Stromal cell of bone marrow (primary cell): ENCODE measurements around the gene RBBP6.
A peak's percentile ranks its signal among the peaks of the same experiment; 100 is the strongest.
"Not testable (repeated sequence)": the region's sequence is repeated elsewhere in the genome, so short reads cannot be mapped to it uniquely, and the experiment has no call there.

Experiments used
- DNase-seq: peaks from one replicate; pipeline ENCODE4 v3.0.0-alpha.2; 2012; ENCODE audit warnings: low read depth

Gene RBBP6

DNA sequence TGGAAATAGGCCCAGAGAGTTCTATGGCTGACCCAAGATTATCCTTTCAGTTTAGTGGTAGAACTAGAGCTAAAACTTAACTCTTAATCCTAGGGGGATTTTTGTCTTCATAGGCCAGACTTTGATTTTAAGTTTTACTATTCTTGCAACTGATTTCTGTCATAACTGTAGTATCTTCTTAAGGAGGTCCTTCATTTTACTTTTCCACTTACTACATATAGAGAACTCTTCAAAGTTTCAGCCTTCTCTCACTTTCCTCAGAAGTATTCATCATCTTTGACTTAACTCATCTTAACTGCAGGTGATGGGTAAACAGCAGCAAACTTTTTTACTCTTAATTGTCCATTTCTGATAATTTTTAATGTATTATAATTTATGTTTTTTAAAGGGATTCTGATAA is 23.4 kb downstream of the RBBP6 start:
- DNase-seq, result no peak

DNA sequence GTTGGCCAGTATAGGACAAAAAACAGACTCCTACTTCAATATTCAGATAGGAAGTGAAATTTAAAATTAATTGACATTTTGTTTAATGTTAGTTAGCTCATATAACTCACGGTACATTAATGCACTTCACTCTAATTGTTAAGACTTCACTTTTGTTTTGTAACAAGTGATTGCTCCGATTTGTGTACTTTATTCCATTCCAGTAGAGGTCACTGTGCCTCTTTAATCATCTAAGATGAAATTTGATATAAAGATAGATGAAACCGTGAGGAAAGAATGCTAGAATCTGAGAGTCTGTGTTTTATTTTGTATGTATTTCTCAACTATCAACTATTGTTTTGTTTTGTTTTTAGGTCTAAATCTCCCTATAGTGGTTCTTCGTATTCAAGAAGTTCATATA is 29.0 kb downstream of the RBBP6 start:
- DNase-seq, result peak; percentile 11

DNA sequence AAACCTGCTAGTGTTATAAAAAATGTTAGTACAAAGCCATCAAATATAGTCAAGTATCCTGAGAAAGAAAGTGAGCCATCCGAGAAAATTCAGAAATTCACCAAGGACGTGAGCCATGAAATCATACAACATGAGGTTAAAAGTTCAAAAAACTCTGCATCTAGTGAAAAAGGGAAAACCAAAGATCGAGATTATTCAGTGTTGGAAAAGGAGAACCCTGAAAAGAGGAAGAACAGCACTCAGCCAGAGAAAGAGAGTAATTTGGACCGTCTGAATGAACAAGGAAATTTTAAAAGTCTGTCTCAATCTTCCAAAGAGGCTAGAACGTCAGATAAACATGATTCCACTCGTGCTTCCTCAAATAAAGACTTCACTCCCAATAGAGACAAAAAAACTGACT is 31.7 kb downstream of the RBBP6 start:
- no peak for DNase-seq

DNA sequence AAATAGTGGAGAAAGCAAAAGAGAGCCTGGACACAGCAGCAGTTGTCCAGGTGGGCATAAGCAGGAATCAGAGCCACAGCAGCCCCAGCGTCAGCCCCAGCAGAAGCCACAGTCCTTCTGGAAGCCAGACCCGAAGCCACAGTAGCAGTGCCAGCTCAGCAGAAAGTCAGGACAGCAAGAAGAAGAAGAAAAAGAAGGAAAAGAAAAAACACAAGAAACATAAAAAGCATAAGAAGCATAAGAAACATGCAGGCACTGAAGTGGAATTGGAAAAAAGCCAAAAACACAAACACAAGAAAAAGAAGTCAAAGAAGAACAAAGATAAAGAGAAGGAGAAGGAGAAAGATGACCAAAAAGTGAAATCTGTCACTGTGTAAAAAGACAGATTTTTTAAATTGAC is 32.7 kb downstream of the RBBP6 start:
- no peak for DNase-seq

DNA sequence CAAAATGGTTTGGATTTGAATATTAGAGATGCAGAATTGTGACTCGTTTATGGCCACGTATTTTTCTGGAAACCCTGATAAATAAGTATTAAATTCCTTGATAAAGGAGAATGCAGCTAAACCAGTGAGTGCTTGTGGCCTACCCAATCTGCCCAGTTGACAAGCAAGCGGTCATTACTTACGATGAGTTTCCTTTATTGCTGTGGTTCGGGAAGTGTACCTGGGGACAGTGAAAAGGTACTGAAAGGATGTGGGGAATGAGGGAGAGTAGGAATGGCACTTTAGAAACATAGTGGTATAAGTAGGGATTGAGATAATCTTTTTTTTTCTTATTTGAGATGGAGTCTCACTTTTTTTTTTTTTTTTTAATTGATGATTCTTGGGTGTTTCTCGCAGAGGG is 33.8 kb downstream of the RBBP6 start:
- DNase-seq, result no peak

DNA sequence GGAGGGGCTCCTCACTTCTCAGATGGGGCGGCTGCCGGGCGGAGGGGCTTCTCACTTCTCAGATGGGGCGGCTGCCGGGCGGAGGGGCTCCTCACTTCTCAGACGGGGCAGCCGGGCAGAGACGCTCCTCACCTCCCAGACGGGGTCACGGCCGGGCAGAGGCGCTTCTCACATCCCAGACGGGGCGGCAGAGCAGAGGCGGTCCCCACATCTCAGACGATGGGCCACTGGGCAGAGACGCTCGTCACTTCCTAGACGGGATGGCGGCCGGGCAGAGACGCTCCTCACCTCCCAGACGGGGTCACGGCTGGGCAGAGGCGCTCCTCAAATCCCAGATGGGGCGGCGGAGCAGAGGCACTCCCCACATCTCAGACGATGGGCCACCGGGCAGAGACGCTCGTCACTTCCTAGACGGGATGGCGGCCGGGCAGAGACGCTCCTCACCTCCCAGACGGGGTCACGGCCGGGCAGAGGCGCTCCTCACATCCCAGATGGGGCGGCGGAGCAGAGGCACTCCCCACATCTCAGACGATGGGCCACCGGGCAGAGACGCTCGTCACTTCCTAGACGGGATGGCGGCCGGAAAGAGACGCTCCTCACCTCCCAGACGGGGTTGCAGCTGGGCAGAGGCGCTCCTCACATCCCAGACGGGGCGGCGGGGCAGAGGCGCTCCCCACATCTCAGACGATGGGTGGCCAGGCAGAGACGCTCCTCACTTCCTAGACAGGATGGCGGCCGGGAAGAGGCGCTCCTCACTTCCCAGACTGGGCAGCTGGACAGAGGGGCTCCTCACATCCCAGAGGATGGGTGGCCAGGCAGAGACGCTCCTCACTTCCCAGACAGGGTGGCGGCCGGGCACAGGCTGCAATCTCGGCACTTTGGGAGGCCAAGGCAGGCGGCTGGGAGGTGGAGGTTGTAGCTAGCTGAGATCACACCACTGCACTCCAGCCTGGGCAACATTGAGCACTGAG is 35.4 kb downstream of the RBBP6 start:
- DNase-seq, result not testable (repeated sequence)

DNA sequence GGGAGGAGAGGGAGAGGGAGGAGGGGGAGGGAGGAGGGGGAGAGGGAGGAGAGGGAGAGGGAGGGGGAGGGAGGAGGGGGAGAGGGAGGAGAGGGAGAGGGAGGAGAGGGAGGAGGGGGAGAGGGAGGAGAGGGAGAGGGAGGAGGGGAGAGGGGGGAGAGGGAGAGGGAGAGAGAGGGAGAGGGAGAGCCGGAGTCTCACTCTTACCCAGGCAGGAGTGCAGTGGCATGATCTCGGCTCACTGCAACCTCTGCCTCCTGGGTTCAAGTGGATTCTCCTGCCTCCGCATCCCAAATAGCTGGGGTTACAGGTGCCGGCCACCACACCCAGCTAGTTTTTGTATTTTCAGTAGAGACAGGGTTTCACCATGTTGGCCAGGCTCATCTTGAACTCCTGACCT is 36.4 kb downstream of the RBBP6 start:
- not testable (repeated sequence) for DNase-seq

DNA sequence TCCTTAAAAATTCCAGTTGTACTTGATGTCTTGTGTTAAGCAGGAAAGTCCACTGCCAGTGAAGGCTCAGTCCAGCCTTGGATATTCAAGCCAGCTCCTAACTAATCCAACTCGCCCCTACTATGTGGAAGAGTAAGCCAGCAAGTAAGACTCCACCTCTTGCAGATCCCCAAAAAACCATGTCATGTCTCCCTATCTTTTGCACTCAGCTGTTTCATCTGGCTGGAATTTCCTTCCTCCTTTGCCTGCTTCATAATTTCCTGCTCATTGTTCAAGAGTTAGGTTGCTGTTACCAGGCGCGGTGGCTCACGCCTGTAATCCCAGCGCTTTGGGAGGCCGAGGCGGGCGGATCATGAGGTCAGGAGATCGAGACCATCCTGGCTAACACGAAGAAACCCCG is 37.8 kb downstream of the RBBP6 start:
- DNase-seq, result no peak

DNA sequence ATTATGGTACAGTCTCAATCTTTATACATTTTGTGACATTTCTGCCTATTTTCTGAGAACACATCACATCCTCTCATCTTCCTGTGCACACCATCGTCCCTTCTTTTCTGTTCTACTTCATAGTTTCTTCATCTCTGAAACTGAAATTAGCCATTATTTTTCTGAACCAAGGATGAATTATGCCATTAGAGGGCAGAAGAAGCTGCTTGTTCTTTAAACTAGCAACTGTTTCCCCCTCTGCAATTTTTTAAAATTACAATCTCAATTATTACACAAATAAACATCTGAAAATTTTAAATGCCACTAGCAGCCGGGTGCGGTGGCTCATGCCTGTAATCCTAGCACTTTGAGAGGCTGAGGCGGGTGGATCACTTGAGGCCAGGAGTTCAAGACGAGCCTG is 41.3 kb downstream of the RBBP6 start:
- DNase-seq, result peak; percentile 41

DNA sequence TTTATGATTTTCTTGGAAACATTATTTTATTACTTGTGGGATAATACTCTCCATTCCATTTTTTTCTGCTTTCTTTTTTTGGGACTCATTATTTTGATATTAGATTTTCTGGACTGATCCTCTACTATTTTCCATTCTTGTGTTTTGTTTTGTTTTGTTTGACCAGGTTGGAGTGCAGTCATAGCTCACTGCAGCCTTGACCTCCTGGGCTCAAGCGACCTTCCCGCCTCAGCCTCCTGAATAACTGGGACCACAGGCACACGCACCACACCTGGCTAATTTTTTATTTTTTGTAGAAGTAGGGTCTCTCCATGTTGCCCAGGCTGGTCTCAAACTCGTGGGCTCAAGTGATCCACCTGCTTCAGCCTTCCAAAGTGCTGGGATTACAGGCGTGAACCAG is 44.1 kb downstream of the RBBP6 start:
- DNase-seq, result no peak

DNA sequence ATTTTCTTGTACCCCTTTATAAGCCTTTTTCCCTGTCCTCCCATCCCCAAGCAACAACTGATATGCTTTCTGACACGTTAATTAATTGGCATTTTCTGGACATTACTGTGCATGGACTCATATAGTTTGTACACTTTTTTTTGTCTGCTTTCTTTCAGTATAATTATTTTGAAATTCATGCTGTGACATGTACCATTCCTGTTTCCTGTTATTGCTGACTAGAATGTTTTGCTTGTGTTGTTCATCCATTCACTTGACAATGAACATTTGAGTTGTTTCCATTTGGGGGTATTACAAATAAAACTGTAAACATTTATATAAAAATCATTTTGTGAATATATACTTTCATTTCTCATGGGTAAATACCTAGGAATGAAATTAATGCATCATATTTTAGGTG is 50.6 kb downstream of the RBBP6 start:
- DNase-seq, result no peak

DNA sequence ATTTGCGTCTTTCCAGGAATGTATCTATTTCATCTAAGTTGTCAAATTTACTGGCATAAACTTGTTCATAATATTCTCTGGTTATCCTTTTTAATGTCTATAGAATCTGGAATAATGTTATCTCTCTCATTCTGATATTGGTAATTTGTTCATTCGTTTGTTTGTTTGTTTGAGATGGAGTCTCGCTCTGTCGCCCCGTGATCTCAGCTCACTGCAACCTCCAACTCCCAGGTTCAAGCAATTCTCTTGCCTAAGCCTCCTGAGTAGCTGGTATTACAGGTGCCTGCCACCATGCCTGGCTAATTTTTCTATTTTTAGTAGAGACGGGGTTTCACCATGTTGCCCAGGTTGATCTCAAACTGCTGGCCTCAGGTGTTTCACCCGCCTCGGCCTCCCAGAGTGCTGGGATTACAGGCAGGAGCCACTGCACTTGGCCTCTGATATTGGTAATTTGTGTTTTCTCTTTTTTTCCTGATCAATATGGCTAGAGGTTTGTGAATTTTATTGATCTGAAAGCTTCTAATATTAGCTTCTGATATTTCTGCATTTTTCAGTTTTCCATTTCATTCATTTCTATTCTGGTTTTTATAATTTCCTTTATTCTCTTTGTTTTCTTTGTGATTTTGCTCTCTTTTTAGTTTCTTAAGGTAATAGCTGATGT is 59.5 kb downstream of the RBBP6 start:
- DNase-seq, result no peak

DNA sequence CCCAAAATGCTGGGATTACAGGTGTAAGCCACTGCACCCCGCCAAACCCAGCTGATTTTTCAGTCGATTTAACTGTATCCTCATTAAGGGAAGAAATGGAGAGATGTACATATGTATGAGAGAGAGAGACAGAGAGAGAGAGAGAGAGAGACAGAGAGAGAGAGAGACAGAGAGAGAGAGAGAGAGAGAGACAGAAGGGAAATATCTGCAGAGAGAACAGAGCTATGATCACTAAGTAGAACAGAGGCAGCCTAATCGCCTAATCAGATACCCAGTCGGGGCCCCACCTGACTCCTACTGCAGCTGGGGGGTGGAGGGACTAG is 70.0 kb downstream of the RBBP6 start:
- DNase-seq, result no peak

DNA sequence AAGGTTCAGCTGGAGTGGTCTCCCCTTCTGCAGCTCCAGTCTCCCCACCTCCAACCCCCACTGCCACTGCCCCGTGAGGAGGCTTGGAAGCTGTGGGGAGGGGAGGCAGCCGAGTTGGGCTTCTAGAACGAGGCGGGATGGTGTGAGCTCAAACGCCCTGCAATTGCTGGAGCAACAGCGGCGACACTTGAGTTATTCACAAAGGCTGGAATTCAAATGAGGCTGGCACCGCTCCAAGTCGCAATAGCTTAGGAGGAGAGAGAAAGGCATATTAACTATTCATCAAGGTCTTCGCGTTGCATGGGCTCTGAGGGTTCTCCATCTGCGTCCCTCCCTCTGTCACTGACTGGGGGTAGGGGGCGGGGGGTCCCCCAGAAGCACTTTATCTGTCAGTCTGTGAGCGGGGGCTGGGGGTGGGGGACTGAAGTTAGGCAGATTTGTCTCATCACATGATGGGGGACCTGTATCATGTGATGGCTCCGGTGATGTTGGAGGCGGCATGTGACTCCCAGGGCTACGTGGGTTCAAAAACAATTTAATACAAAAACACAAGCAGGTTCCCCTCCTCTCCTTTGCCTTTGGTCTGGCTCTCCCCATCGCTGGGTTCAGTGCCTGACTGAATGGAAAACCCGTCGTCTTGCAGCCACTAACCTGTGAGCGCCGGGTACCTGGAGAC is 70.5 kb downstream of the RBBP6 start:
- DNase-seq, result peak; percentile 17

DNA sequence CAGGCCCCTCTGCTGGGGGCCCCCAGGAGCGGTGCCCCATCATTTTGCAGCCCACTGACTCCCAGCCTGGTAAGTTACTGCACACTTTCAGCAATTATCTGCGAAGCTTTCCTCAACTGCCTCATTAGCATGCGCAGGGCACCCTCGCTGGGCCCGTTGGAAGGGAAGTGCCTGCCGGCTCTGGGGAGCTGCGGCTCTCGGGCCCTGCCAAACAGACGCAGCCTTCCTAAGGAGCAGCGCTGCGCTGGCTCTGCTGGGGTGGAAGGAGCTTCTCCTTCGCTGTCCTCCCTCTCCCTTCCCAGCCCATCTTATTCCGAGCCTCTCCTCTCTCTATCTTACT is 71.0 kb downstream of the RBBP6 start:
- DNase-seq, result no peak

DNA sequence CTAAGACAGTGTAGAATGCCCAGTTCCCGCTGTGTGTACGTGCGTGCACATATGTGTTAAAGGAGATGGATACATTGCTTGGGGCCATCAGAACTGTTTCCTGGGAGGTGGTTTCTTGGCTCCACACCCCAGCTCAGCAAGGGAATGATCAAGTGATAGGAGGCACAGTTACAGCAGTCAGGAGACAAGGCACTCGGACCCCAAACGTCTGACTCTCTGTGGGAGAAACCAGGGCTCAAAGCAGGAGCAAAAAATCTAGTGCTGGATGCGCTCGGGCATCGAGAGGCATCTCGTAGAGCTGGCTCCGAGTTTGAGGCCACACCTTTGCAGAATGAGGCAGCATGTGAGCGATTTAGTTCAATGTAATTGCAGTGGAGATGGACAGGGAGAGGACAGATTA is 71.9 kb downstream of the RBBP6 start:
- DNase-seq, result no peak

DNA sequence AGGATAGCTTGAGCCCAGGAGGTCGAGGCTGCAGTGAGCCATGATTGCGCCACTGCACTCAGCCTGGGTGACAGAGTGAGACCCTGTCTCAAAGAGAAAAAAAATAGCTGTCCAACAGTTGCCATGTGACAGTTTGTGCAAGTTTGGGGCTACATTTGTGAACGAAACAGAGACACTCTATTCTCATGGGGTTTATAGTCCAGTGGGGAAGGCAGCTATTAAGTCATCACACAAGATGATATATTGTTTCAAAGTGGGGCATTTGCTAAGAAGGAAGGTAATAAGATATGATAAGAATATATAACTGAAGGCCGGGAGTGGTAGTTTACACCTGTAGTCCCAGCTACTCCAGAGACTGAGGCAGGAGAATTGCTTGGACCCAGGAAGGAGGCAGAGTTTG is 73.3 kb downstream of the RBBP6 start:
- DNase-seq, result no peak

DNA sequence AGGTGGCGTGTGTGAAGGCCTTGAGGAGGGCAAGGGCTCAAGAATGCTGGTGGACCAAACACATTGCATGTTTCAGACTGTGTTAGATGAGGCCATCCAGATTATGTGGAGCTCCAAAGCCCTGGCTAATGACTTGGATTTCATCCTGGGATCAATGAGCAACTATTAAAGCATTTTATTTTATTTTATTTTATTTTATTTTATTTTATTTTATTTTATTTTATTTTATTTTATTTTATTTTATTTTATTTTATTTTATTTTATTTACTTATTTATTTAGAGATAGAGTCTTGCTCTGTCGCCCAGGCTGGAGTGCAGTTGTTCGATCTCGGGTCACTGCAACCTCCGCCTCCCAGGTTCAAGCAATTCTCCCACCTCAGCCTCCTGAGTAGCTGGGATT is 73.9 kb downstream of the RBBP6 start:
- DNase-seq, result not testable (repeated sequence)

DNA sequence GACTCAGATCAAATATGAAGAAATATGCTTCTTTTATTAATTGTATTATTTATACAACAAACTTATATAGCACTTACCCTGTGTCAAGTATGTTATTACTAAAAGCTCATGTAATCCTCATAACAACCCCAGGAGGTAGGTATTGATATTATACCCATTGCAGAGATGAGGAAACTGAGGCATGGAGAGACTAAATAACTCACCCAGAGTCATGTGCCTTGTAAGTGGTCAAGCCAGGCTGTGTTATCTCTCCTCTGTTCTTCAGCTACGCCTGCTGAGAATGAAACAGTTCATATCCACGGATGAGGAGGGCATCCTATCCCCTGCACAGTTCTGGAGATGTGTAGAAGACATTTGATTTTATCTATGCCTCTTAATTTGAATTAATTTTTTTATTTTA is 78.1 kb downstream of the RBBP6 start:
- no peak for DNase-seq
